ENCODE measurements around the gene TLE1.

Gene TLE1

GRCh38 chr9:81565609-81566008 lies 123.7 kb downstream of the TLE1 start:
- TF ChIP-seq POLR2AphosphoS5 (IDR thresholded peaks at IDR 0.05; ENCODE audit: low read depth, low read length), result no peak
- no peak for TF ChIP-seq TAF1 (IDR thresholded peaks at IDR 0.05; ENCODE audit: borderline replicate concordance, insufficient read depth, low read length)
- no peak for TF ChIP-seq REST (IDR thresholded peaks at IDR 0.05; ENCODE audit: insufficient read depth in 1 of 2, low read depth in 2 of 2, low read length in 2 of 2)
- TF ChIP-seq FOXP2 (optimal IDR thresholded peaks at IDR 0.05; ENCODE audit: borderline replicate concordance, extremely low read depth, extremely low read length, insufficient read depth), result no peak
- no peak for TF ChIP-seq SIN3A (IDR thresholded peaks at IDR 0.05; ENCODE audit: borderline replicate concordance, insufficient read depth, low read length)

GRCh38 chr9:81565144-81565543 lies 124.2 kb downstream of the TLE1 start:
- TF ChIP-seq REST (IDR thresholded peaks at IDR 0.05; ENCODE audit: insufficient read depth in 1 of 2, low read depth in 2 of 2, low read length in 2 of 2), result no peak
- no peak for TF ChIP-seq FOXP2 (optimal IDR thresholded peaks at IDR 0.05; ENCODE audit: borderline replicate concordance, extremely low read depth, extremely low read length, insufficient read depth)
- no peak for TF ChIP-seq POLR2AphosphoS5 (IDR thresholded peaks at IDR 0.05; ENCODE audit: low read depth, low read length)
- no peak for TF ChIP-seq SIN3A (IDR thresholded peaks at IDR 0.05; ENCODE audit: borderline replicate concordance, insufficient read depth, low read length)
- no peak for TF ChIP-seq TAF1 (IDR thresholded peaks at IDR 0.05; ENCODE audit: borderline replicate concordance, insufficient read depth, low read length)

GRCh38 chr9:81564632-81565031 lies 124.7 kb downstream of the TLE1 start:
- TF ChIP-seq SIN3A (IDR thresholded peaks at IDR 0.05; ENCODE audit: borderline replicate concordance, insufficient read depth, low read length) (no peak), REST (IDR thresholded peaks at IDR 0.05; ENCODE audit: insufficient read depth in 1 of 2, low read depth in 2 of 2, low read length in 2 of 2) (no peak), FOXP2 (optimal IDR thresholded peaks at IDR 0.05; ENCODE audit: borderline replicate concordance, extremely low read depth, extremely low read length, insufficient read depth) (no peak), TAF1 (IDR thresholded peaks at IDR 0.05; ENCODE audit: borderline replicate concordance, insufficient read depth, low read length) (no peak)

GRCh38 chr9:81563739-81564138 lies 125.6 kb downstream of the TLE1 start:
- TF ChIP-seq FOXP2 (optimal IDR thresholded peaks at IDR 0.05; ENCODE audit: borderline replicate concordance, extremely low read depth, extremely low read length, insufficient read depth), result no peak
- no peak for TF ChIP-seq POLR2AphosphoS5 (IDR thresholded peaks at IDR 0.05; ENCODE audit: low read depth, low read length)
- no peak for TF ChIP-seq SIN3A (IDR thresholded peaks at IDR 0.05; ENCODE audit: borderline replicate concordance, insufficient read depth, low read length)
- no peak for TF ChIP-seq TAF1 (IDR thresholded peaks at IDR 0.05; ENCODE audit: borderline replicate concordance, insufficient read depth, low read length)
- TF ChIP-seq REST (IDR thresholded peaks at IDR 0.05; ENCODE audit: insufficient read depth in 1 of 2, low read depth in 2 of 2, low read length in 2 of 2), result no peak

DNA sequence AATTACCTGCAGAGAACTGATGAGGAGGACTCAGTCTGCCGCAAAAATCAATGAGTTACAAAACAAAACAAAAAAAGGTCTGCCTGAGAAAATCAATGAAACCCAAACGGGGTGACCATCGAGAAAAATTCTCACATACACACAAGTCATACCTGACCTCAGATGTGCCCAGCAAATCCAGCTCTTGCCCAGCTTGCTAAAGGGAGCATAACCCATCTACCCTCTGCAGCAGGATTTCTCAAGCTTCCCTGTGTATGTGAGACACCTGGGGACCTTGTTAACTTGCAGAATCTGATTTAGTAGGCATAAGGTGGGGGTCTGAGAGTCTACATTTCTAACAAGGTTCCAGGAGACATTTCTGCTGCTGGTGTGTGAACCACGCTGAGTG lies 126.3 kb downstream of the TLE1 start:
- TF ChIP-seq POLR2AphosphoS5 (IDR thresholded peaks at IDR 0.05; ENCODE audit: low read depth, low read length) (no peak), SIN3A (IDR thresholded peaks at IDR 0.05; ENCODE audit: borderline replicate concordance, insufficient read depth, low read length) (no peak), REST (IDR thresholded peaks at IDR 0.05; ENCODE audit: insufficient read depth in 1 of 2, low read depth in 2 of 2, low read length in 2 of 2) (no peak), FOXP2 (optimal IDR thresholded peaks at IDR 0.05; ENCODE audit: borderline replicate concordance, extremely low read depth, extremely low read length, insufficient read depth) (no peak), TAF1 (IDR thresholded peaks at IDR 0.05; ENCODE audit: borderline replicate concordance, insufficient read depth, low read length) (no peak)

Measured in PFSK-1 (cell line).